DOHH2 (cell line): ENCODE results near the gene ELAVL2.

Experiments
- EZH2phosphoT487 ChIP-seq: fragments of 200-600 bp; sonication (generic); IDR thresholded peaks from 2 replicates; pipeline ENCODE4 v1.6.1; 2017; ENCODE audit warnings: borderline replicate concordance, mild to moderate bottlenecking, antibody characterized with exemption, low read length, moderate library complexity, mixed read lengths
- TF ChIP-seq, protein P1 (sequence below): fragments of 200-600 bp; sonication (generic); IDR thresholded peaks from one replicate; pipeline ENCODE4 v1.5.1; 2014; ENCODE audit warnings: antibody characterized with exemption, mild to moderate bottlenecking, low read depth, low read length; ENCODE audit not compliant: poor library complexity, severe bottlenecking

DNA sequence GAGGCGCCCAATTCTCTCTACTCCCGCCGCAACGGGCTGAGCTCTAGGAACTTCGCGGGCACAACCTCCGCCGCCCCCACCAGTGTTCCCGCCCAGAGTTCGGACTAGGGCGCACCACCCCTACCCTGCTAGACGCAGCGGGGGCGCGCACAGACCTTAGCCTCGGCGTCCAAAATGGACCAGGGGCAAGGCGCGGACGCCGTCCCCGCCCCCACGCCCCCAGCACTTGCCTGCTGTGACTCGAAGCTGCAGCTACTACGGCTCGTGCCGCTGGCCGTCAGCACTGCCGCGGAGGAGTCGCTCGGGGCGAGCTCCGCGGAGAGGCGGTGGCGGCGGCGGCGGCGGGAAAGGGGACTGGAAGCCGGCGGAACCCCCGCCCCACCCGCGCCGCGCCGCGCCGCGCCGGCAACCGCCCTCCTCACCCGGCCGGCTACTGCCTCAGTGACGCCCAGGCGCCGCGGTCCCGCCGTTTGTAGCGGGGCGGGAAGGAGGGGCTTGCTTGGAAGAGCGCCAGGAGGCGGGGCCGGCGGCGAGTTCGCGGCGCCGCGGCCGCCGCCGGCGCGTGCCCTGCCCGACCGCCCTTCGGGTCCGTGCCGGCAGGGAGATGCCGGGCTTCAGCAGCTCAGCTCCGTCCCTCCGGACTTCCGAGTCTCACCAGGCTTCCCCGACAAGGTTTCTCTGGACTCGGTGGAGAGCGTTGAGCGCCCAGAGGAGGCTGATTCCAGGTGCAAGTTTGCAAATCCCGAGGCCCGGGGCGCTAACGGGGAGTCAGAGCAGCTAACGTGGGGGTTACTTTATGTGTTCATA is 4.5 kb downstream of the ELAVL2 start:
- TF ChIP-seq, protein P1, sequence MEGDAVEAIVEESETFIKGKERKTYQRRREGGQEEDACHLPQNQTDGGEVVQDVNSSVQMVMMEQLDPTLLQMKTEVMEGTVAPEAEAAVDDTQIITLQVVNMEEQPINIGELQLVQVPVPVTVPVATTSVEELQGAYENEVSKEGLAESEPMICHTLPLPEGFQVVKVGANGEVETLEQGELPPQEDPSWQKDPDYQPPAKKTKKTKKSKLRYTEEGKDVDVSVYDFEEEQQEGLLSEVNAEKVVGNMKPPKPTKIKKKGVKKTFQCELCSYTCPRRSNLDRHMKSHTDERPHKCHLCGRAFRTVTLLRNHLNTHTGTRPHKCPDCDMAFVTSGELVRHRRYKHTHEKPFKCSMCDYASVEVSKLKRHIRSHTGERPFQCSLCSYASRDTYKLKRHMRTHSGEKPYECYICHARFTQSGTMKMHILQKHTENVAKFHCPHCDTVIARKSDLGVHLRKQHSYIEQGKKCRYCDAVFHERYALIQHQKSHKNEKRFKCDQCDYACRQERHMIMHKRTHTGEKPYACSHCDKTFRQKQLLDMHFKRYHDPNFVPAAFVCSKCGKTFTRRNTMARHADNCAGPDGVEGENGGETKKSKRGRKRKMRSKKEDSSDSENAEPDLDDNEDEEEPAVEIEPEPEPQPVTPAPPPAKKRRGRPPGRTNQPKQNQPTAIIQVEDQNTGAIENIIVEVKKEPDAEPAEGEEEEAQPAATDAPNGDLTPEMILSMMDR: no peak
- TF ChIP-seq EZH2phosphoT487: no peak
